A673 (cell line): ENCODE measurements around the gene TNRC6A.

ENCODE experiments used
- EZH2 ChIP-seq: fragments of 200-600 bp; sonication (generic); IDR thresholded peaks from 2 replicates; pipeline ENCODE4 v1.6.1; 2017; ENCODE audit warnings: borderline replicate concordance, low read depth, mild to moderate bottlenecking, mixed read lengths, antibody characterized with exemption, low read length; ENCODE audit not compliant: poor library complexity, severe bottlenecking
- TF ChIP-seq, protein P1 (sequence below): fragments of 300-800, 200-600 bp; sonication (generic); conservative IDR thresholded peaks from 2 replicates; pipeline ENCODE4 v1.5.1; 2017; ENCODE audit warnings: low read depth, mild to moderate bottlenecking, antibody characterized with exemption, low read length, moderate library complexity, mixed read lengths

DNA sequence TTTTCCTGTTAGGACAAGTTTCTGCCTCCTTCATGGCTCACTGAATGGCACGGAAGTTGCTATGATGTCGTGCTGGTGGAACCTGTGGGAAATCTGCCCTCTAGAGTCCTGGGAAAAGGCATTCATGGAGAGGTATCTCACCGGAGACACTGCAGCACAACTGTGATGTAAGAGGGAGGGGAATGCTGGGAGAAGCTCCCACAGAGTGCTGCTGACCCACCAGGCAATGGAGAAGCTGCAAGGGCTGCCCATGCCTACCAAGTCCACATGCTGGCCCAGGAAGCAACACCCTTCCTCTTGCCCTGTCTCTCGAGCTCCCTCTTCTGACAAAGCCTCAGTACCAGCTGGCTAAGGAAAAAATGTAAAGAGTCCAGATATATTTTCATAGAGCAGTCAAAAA, 71.1 kb downstream of the TNRC6A start:
- TF ChIP-seq, protein P1, sequence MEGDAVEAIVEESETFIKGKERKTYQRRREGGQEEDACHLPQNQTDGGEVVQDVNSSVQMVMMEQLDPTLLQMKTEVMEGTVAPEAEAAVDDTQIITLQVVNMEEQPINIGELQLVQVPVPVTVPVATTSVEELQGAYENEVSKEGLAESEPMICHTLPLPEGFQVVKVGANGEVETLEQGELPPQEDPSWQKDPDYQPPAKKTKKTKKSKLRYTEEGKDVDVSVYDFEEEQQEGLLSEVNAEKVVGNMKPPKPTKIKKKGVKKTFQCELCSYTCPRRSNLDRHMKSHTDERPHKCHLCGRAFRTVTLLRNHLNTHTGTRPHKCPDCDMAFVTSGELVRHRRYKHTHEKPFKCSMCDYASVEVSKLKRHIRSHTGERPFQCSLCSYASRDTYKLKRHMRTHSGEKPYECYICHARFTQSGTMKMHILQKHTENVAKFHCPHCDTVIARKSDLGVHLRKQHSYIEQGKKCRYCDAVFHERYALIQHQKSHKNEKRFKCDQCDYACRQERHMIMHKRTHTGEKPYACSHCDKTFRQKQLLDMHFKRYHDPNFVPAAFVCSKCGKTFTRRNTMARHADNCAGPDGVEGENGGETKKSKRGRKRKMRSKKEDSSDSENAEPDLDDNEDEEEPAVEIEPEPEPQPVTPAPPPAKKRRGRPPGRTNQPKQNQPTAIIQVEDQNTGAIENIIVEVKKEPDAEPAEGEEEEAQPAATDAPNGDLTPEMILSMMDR: 0 out of 2 replicates have a peak, but pooled peaks have one; percentile 25
- no peak for TF ChIP-seq EZH2
